GM12878 (cell line): Measurements from ENCODE around the gene CLDN5. TPM values are rescaled to one million over a fixed set of nuclear protein-coding genes. Genes with fewer than 3 reads are reported as not detected.

Experiments
- ATAC-seq: fragments of 200-7000 bp; cut with Tn5 transposase; 3 replicates; pipeline ENCODE4 v1.9.1; 2020; ENCODE audit warnings: mild to moderate bottlenecking, moderate library complexity
- BruUV-seq: library from RNA; stranded (reverse); fragments of 400-500 nt; replicated peaks from 2 replicates; lab custom pipeline; 2021; lab: Mats Ljungman, UMichigan
- CTCF ChIA-PET: fragments of 300-600 bp; sonication (Branson Sonifier 250); formaldehyde crosslinking; extraction: SDS; loops from one replicate; lab custom pipeline; 2021; ENCODE audit warnings: inconsistent platforms; lab: Yijun Ruan, JAX
- POLR2A ChIA-PET: fragments of 350-600 bp; formaldehyde crosslinking; extraction: SDS; loops from one replicate; lab custom pipeline; 2021; ENCODE audit warnings: inconsistent platforms; lab: Charles Lee
- RAD21 ChIA-PET: fragments of 300-600 bp; sonication (Branson Sonifier 250); formaldehyde crosslinking; loops from one replicate; lab custom pipeline; 2023; ENCODE audit warnings: antibody characterized with exemption; ENCODE audit not compliant: unreplicated experiment; lab: Charles Lee
- SMC1A ChIA-PET: fragments of 300-600 bp; sonication (Branson Sonifier 250); formaldehyde crosslinking; loops from one replicate; lab custom pipeline; 2023; ENCODE audit not compliant: unreplicated experiment, uncharacterized antibody; lab: Charles Lee
- DNase-seq: peaks from one replicate; pipeline ENCODE4 v3.0.0-alpha.2; 2011; ENCODE audit warnings: low read depth, low spot score
- FAIRE-seq: peaks from 3 replicates; lab custom pipeline; 2011; peaks lifted over from hg19 to GRCh38; lab: Jason Lieb, UNC
- H2AFZ ChIP-seq: 2 replicates; pipeline ENCODE4 v1.6.0; 2011; ENCODE audit warnings: low read depth, low read length, control low read depth; ENCODE audit not compliant: control insufficient read depth
- H3K27ac ChIP-seq: 2 replicates; pipeline ENCODE4 v1.5.1; 2011; ENCODE audit warnings: control low read depth; ENCODE audit not compliant: control insufficient read depth, insufficient read depth
- H3K27me3 ChIP-seq, 2 experiments: replicated peaks in 1 of 2; 2 replicates each; pipeline versions ENCODE4 v1.6.0 to v1.6.1; 2011; ENCODE audit warnings: low read length in 1 of 2; ENCODE audit not compliant: control insufficient read depth in 2 of 2, insufficient read depth in 2 of 2
- H3K36me3 ChIP-seq, 2 experiments: 2 replicates each; pipeline ENCODE4 v1.5.1; 2011; ENCODE audit warnings: low read length in 1 of 2; ENCODE audit not compliant: control insufficient read depth in 2 of 2, insufficient read depth in 2 of 2
- H3K4me1 ChIP-seq: 2 replicates; pipeline ENCODE4 v1.6.1; 2011; ENCODE audit warnings: mild to moderate bottlenecking, low read length, moderate library complexity, mixed read lengths; ENCODE audit not compliant: control insufficient read depth, insufficient read depth
- H3K4me2 ChIP-seq: 2 replicates; pipeline ENCODE4 v1.6.0; 2011; ENCODE audit warnings: control low read depth; ENCODE audit not compliant: control insufficient read depth, insufficient read depth
- H3K4me3 ChIP-seq: fragments of 200-600 bp; sonication (generic); 2 replicates; pipeline ENCODE4 v1.5.1; 2016
- H3K79me2 ChIP-seq: 2 replicates; pipeline ENCODE4 v1.6.0; 2011; ENCODE audit warnings: low read length; ENCODE audit not compliant: control insufficient read depth, insufficient read depth
- H3K9ac ChIP-seq: 2 replicates; pipeline ENCODE4 v1.8.0; 2011; ENCODE audit warnings: low read length, control low read depth, mixed read lengths; ENCODE audit not compliant: control insufficient read depth, insufficient read depth
- H3K9me3 ChIP-seq: replicated peaks from 3 replicates; pipeline ENCODE4 v1.5.1; 2011; ENCODE audit warnings: mild to moderate bottlenecking, low read length; ENCODE audit not compliant: control insufficient read depth, insufficient read depth
- H4K20me1 ChIP-seq: 2 replicates; pipeline ENCODE4 v1.6.0; 2011; ENCODE audit not compliant: control insufficient read depth, insufficient read depth
- ASH2L ChIP-seq: fragments of 300-600, 200-600 bp; sonication (generic); IDR thresholded peaks from 2 replicates; pipeline ENCODE4 v1.6.1; 2017; ENCODE audit warnings: low read depth, mild to moderate bottlenecking, borderline replicate concordance
- CHD1 ChIP-seq: IDR thresholded peaks from 2 replicates; pipeline ENCODE4 v1.6.1; 2012; ENCODE audit warnings: low read depth, low read length, improper control_type of control experiment
- CREB1 ChIP-seq: IDR thresholded peaks from 2 replicates; pipeline ENCODE4 v1.6.1; 2012; ENCODE audit warnings: low read depth, mild to moderate bottlenecking, inconsistent platforms
- GATAD2B ChIP-seq: fragments of 450-650 bp; conservative IDR thresholded peaks from 2 replicates; pipeline ENCODE4 v1.6.1; 2017; ENCODE audit warnings: low read depth, mild to moderate bottlenecking, moderate library complexity
- HDAC6 ChIP-seq: fragments of 200-600 bp; sonication (generic); IDR thresholded peaks from one replicate; pipeline ENCODE4 v1.8.0; 2017; ENCODE audit warnings: antibody characterized with exemption; ENCODE audit not compliant: unreplicated experiment
- HDGF ChIP-seq: fragments of 450-650 bp; IDR thresholded peaks from 2 replicates; pipeline ENCODE4 v1.6.1; 2016; ENCODE audit warnings: antibody characterized with exemption
- JUNB ChIP-seq: IDR thresholded peaks from 2 replicates; pipeline ENCODE4 v1.6.1; 2016; ENCODE audit warnings: antibody characterized with exemption, mild to moderate bottlenecking
- POLR2A ChIP-seq: IDR thresholded peaks from 2 replicates; pipeline ENCODE4 v1.6.1; 2011; ENCODE audit warnings: low read depth, mild to moderate bottlenecking, low read length
- POLR2AphosphoS2 ChIP-seq: IDR thresholded peaks from 2 replicates; pipeline ENCODE4 v1.6.1; 2011; ENCODE audit warnings: low read depth, mild to moderate bottlenecking, low read length, improper control_type of control experiment, moderate library complexity
- RAD21 ChIP-seq: IDR thresholded peaks from 2 replicates; pipeline ENCODE4 v1.6.1; 2011; ENCODE audit warnings: mild to moderate bottlenecking, low read depth, low read length, moderate library complexity; ENCODE audit not compliant: insufficient read depth
- RUNX3 ChIP-seq: IDR thresholded peaks from 2 replicates; pipeline ENCODE4 v1.6.1; 2012; ENCODE audit warnings: low read length, inconsistent platforms
- SREBF1 ChIP-seq: IDR thresholded peaks from 2 replicates; pipeline ENCODE4 v1.6.1; 2012; ENCODE audit warnings: mild to moderate bottlenecking, low read length
- STAT1 ChIP-seq: fragments of 450-650 bp; conservative IDR thresholded peaks from 2 replicates; pipeline ENCODE4 v1.6.1; 2014; ENCODE audit warnings: antibody characterized with exemption, mild to moderate bottlenecking
- SUPT20H ChIP-seq: IDR thresholded peaks from 2 replicates; pipeline ENCODE4 v1.6.1; 2011; ENCODE audit warnings: low read depth, mild to moderate bottlenecking, low read length, moderate library complexity, borderline replicate concordance; ENCODE audit not compliant: control insufficient read depth
- SUZ12 ChIP-seq: fragments of 200-600 bp; sonication (generic); IDR thresholded peaks from one replicate; pipeline ENCODE4 v1.6.1; 2018; ENCODE audit warnings: antibody characterized with exemption, mild to moderate bottlenecking; ENCODE audit not compliant: unreplicated experiment
- TCF7 ChIP-seq: IDR thresholded peaks from 2 replicates; pipeline ENCODE4 v1.6.1; 2014; ENCODE audit warnings: antibody characterized with exemption, borderline replicate concordance
- YY1 ChIP-seq: IDR thresholded peaks from 2 replicates; pipeline ENCODE4 v1.6.1; 2011; ENCODE audit warnings: low read depth, mild to moderate bottlenecking, low read length
- ZNF592 ChIP-seq: fragments of 450-650 bp; IDR thresholded peaks from 2 replicates; pipeline ENCODE4 v1.6.1; 2017; ENCODE audit warnings: mild to moderate bottlenecking, moderate library complexity
- WGBS: methylation state at CpG from one replicate; pipeline ENCODE4 v1.1.6; 2016; ENCODE audit warnings: low lambda C conversion rate; ENCODE audit not compliant: insufficient replicate concordance, insufficient coverage; ENCODE audit errors: missing lambda C conversion rate; 5-methylcytosine and 5-hydroxymethylcytosine counted together
- in situ Hi-C: fragments of 300-500 bp; cut with MboI; formaldehyde crosslinking; loops from 9 replicates; pipeline ENCODE4 v1.14.3; 2018; ENCODE audit warnings: mixed read lengths
- intact Hi-C: fragments of 100-400 bp; cut with micrococcal nuclease; formaldehyde crosslinking; loops from one replicate; pipeline ENCODE4 v1.14.2; 2022; ENCODE audit not compliant: unreplicated experiment
- polyA plus RNA-seq, 11 experiments: library from polyadenylated mRNA; depleted of rRNA in 4 of 11; unstranded in 6 of 11; stranded (reverse) in 5 of 11; fragments of >200 nt; fragmentation: Nextera tagmentation in 4 of 11; fragmentation: Illumina TruSeq in 1 of 11; extraction: Ambion mirVana in 4 of 11; extraction: Trizol in 1 of 11; gene quantifications; 1 replicate in 1 of 11; 2 replicates in 10 of 11; pipeline versions ENCODE4 v1.2.1 to v1.2.3, GENCODE V29; 2011 to 2016; ENCODE audit warnings: inconsistent platforms in 2 of 11, missing spikeins in 2 of 11, low read depth in 1 of 11
- total RNA-seq, 4 experiments: library from RNA; depleted of rRNA in 3 of 4; stranded (reverse); fragments of >200 nt in 3 of 4; fragmentation: Illumina TruSeq in 1 of 4; extraction: Trizol in 1 of 4; gene quantifications; 2 replicates each; pipeline versions ENCODE4 v1.2.1 to v1.2.3, GENCODE V29; 2013 to 2021

CLDN5 gene
- total and polyA plus RNA-seq, 10 of the 15 experiments (the other 5 are each of a cell fraction or from before 2014, with no cell fraction given): 0.15 TPM; not detected in 9

- H3K36me3 ChIP-seq: no peaks in the 10 kb centered on the region
- 58% methylated on average over 5 of the region's 8 CpGs for WGBS
- ChIA-PET POLR2A (no interaction called here), RAD21 (no interaction called here), SMC1A (no interaction called here), CTCF (no interaction called here)
- FAIRE-seq: no peak
- H3K4me1 ChIP-seq: no peaks in the 10 kb centered on the region
- H3K9me3 ChIP-seq: no peaks in the 10 kb centered on the region
- no peak for TF ChIP-seq POLR2AphosphoS2
- no peak for TF ChIP-seq SUZ12
- no peak for TF ChIP-seq HDGF
- no peak for TF ChIP-seq HDAC6
- TF ChIP-seq RUNX3: no peak
- TF ChIP-seq STAT1: no peak
- no peak for TF ChIP-seq JUNB
- TF ChIP-seq CHD1: no peak
- H3K27me3 ChIP-seq: no peaks in the 10 kb centered on the region; a peak in 1 of 4 replicates
- no peak for ATAC-seq
- no peaks in the 10 kb centered on the region for H3K79me2 ChIP-seq
- no peak overlapping the region for H3K4me2 ChIP-seq
- intact Hi-C loops: no loop called here
- no peaks in the 10 kb centered on the region for H4K20me1 ChIP-seq
- H3K27ac ChIP-seq: no peak overlapping the region
- BruUV-seq: no TSS peak
- no peak for DNase-seq
- H3K9ac ChIP-seq: no peak overlapping the region
- H2AFZ ChIP-seq: no peak overlapping the region
- no peak overlapping the region for H3K4me3 ChIP-seq
- in situ Hi-C loops: no loop called here
These were observed 23.4 kb upstream of the CLDN5 start for GRCh38 chr22:19547620-19548019.

GRCh38 chr22:19546680-19547079 is 22.5 kb upstream of the CLDN5 start:
- ATAC-seq: no peak
- Histone ChIP-seq H3K36me3 (no peaks in the 10 kb centered on the region), H3K4me3 (no peak overlapping the region), H3K9me3 (no peaks in the 10 kb centered on the region), H3K79me2 (no peaks in the 10 kb centered on the region), H2AFZ (no peak overlapping the region), H4K20me1 (no peaks in the 10 kb centered on the region), H3K4me1 (no peaks in the 10 kb centered on the region), H3K27me3 (no peaks in the 10 kb centered on the region; a peak in 1 of 4 replicates), H3K9ac (no peak overlapping the region), H3K27ac (no peak overlapping the region), H3K4me2 (no peak overlapping the region)
- WGBS: 35% methylated on average over 6 of the region's 6 CpGs
- ChIA-PET RAD21 (no interaction called here), CTCF (no interaction called here), SMC1A (no interaction called here), POLR2A (no interaction called here)
- no peak for FAIRE-seq
- BruUV-seq: no TSS peak
- in situ Hi-C loops (no loop called here), intact Hi-C loops (no loop called here)
- DNase-seq: no peak
- TF ChIP-seq HDAC6 (no peak), TCF7 (no peak), POLR2A (no peak), ASH2L (no peak), CHD1 (no peak), GATAD2B (no peak), ZNF592 (no peak), CREB1 (no peak), SUPT20H (no peak), YY1 (no peak), RAD21 (no peak), SREBF1 (no peak)
